ENCODE results near the gene EHF. TPM values are rescaled to one million over a fixed set of nuclear protein-coding genes. Genes with fewer than 3 reads are reported as not detected.

Gene EHF
- total and polyA plus RNA-seq, 9 of the 15 experiments (the other 6 are each of a cell fraction or from before 2014, with no cell fraction given) = 0.04 to 0.54 (median 0.37) TPM

GRCh38 chr11:34636127-34636526 lies 15.2 kb downstream of the EHF start:
- Histone ChIP-seq H3K27me3 (ENCODE audit: control insufficient read depth in 2 of 2, insufficient read depth in 2 of 2, low read length in 2 of 2) (no peaks in the 10 kb centered on the region), H4K20me1 (replicated peaks; ENCODE audit: control insufficient read depth, insufficient read depth, low read length) (no peaks in the 10 kb centered on the region), H3K36me3 (ENCODE audit: control insufficient read depth, insufficient read depth, low read length) (no peaks in the 10 kb centered on the region), H3K9me1 (ENCODE audit: control insufficient read depth, insufficient read depth, low read length) (no peaks in the 10 kb centered on the region), H3K4me1 (replicated peaks in 1 of 2; ENCODE audit: control insufficient read depth in 2 of 2, insufficient read depth in 2 of 2, low read length in 2 of 2) (peaks cover 5 to 7% of the 10 kb centered on the region in 2 experiments; a peak in 4 of 5 replicates), H3K4me3 (no peak overlapping the region), H3K79me2 (ENCODE audit: control insufficient read depth, insufficient read depth, low read length) (no peaks in the 10 kb centered on the region), H3K9me3 (replicated peaks; ENCODE audit: control insufficient read depth, insufficient read depth, low read depth, low read length) (no peaks in the 10 kb centered on the region), H3K4me2 (ENCODE audit: insufficient read depth, low read length) (no peak overlapping the region), H2AFZ (ENCODE audit: low read depth, low read length) (no peak overlapping the region), H3K9ac (ENCODE audit: insufficient read depth in 1 of 2, low read depth in 2 of 2, low read length in 2 of 2) (no peak overlapping the region), H3K27ac (ENCODE audit: extremely low read depth, low read depth, low read length) (no peak overlapping the region)
- no TSS peak for BruUV-seq (replicated peaks)
- no peak for FAIRE-seq
- intact Hi-C loops (cut with micrococcal nuclease) (no loop called here), in situ Hi-C loops (cut with MboI) (no loop called here)
- ChIA-PET CTCF (ENCODE audit: low intra/inter-chr PET ratio) (no interaction called here), POLR2A (interaction anchor here (0.6 to 1.5 kb wide), 3 partner anchors 11 to 20 kb away, joined by 3 to 5 read pairs (median 3); no protein-coding TSS in a partner anchor)
- ATAC-seq = no peak
- WGBS (ENCODE audit: insufficient coverage, low coverage, missing lambda C conversion rate) = 62% methylated on average over 1 of the region's 1 CpG
- TF ChIP-seq SMARCB1 (IDR thresholded peaks at IDR 0.05; ENCODE audit: insufficient read length, low read depth) (no peak), ZNF146 (CRISPR knock-in tag; IDR thresholded peaks at IDR 0.05; ENCODE audit: unreplicated experiment) (no peak), SMAD1 (IDR thresholded peaks at IDR 0.05; ENCODE audit: low read depth, low read length, partially characterized antibody) (no peak), RBM25 (IDR thresholded peaks at IDR 0.05; ENCODE audit: low read depth, low read length, severe bottlenecking) (no peak), RFX1 (IDR thresholded peaks at IDR 0.05) (no peak), TAF15 (IDR thresholded peaks at IDR 0.05; ENCODE audit: low read depth, low read length) (no peak), TOE1 (IDR thresholded peaks at IDR 0.05; ENCODE audit: borderline replicate concordance) (no peak), TOE1 (CRISPR knock-in tag; IDR thresholded peaks at IDR 0.05; ENCODE audit: borderline replicate concordance, low read depth) (no peak), COPS2 (conservative IDR thresholded peaks at IDR 0.05) (no peak), EWSR1 (IDR thresholded peaks at IDR 0.05; ENCODE audit: borderline replicate concordance, low read depth, partially characterized antibody) (no peak), SIX5 (IDR thresholded peaks at IDR 0.05; ENCODE audit: borderline replicate concordance in 1 of 2, insufficient read depth in 1 of 2, low read depth in 1 of 2, low read length in 2 of 2) (no peak)
- no peak for DNase-seq (ENCODE audit: extremely low read depth in 1 of 4, low spot score in 3 of 4)

All from K562 (cell line).